ENCODE results near the gene IL2RA. TPM values are rescaled to one million over a fixed set of nuclear protein-coding genes. Genes with fewer than 3 reads are reported as not detected.
"Not testable (repeated sequence)": the region's sequence is repeated elsewhere in the genome, so short reads cannot be mapped to it uniquely, and the experiment has no call there.

The IL2RA gene
- total RNA-seq, 1 experiment from 2014 or later = not detected

- no peak overlapping the region for H3K18ac ChIP-seq (ENCODE audit: insufficient read length, low read depth, low read length)
- H3T11ph ChIP-seq (ENCODE audit: low read length) = no peak overlapping the region
- no peaks in the 10 kb centered on the region for H3K27me3 Mint-ChIP-seq (ENCODE audit: low read depth)
- H3K4me1 ChIP-seq (ENCODE audit: insufficient read depth, low read length) = no peaks in the 10 kb centered on the region
- no peak overlapping the region for H3K9ac ChIP-seq (ENCODE audit: extremely low read depth, insufficient read length, low read length)
- H3K23ac ChIP-seq (ENCODE audit: insufficient read length, low read depth, low read length) = no peak overlapping the region
- no peak overlapping the region for H3K4me2 ChIP-seq (ENCODE audit: insufficient read depth, insufficient read length, low read length)
- no peak for TF ChIP-seq CTCF (conservative IDR thresholded peaks at IDR 0.05)
- H4K91ac ChIP-seq (ENCODE audit: insufficient read length, low read depth, low read length) = no peak overlapping the region
- no peak overlapping the region for H2BK20ac ChIP-seq (ENCODE audit: low read depth, low read length, poor library complexity, severe bottlenecking)
- no peak overlapping the region for H3K14ac ChIP-seq (ENCODE audit: insufficient read depth, low read length)
- no peak overlapping the region for H3K27ac ChIP-seq (ENCODE audit: insufficient read length, low read depth, low read length)
- H3K79me2 ChIP-seq (ENCODE audit: insufficient read depth, low read length) = no peaks in the 10 kb centered on the region
- no peaks in the 10 kb centered on the region for H3K23me2 ChIP-seq (ENCODE audit: insufficient read length, low read depth, low read length, poor library complexity, severe bottlenecking)
- H2BK15ac ChIP-seq (ENCODE audit: low read depth, low read length) = no peak overlapping the region
- peaks cover 4 to 6% of the 10 kb centered on the region in 2 experiments for H3K4me1 Mint-ChIP-seq
- H4K5ac ChIP-seq (ENCODE audit: insufficient read length, low read depth, low read length) = no peak overlapping the region
- no peak overlapping the region for H3K56ac ChIP-seq (ENCODE audit: insufficient read length, low read depth, low read length)
- no CpG with 5 or more reads among the region's 3 CpGs for WGBS (ENCODE audit: extremely low coverage, insufficient read length, low lambda C conversion rate)
- no peak overlapping the region for H2AK5ac ChIP-seq (ENCODE audit: insufficient read length, low read length)
- H3K9me3 Mint-ChIP-seq = peaks cover 0 to 3% of the 10 kb centered on the region in 2 experiments; a peak in 3 of 5 replicates
- no peak overlapping the region for H3K27ac Mint-ChIP-seq
- no peak overlapping the region for H2AFZ ChIP-seq (ENCODE audit: low read length)
- H2BK12ac ChIP-seq (ENCODE audit: insufficient read length, low read depth, low read length) = no peak overlapping the region
- H2BK120ac ChIP-seq (ENCODE audit: low read depth, low read length, poor library complexity, severe bottlenecking) = no peak overlapping the region
- H3K27me3 ChIP-seq (ENCODE audit: insufficient read depth, low read length) = no peaks in the 10 kb centered on the region; the same call in none of the 2 replicates
- no peaks in the 10 kb centered on the region for H3K9me3 ChIP-seq (ENCODE audit: control insufficient read depth, low read depth, low read length)
- H2BK5ac ChIP-seq (ENCODE audit: insufficient read length, low read length) = no peak overlapping the region
- no peak overlapping the region for H3K4ac ChIP-seq (ENCODE audit: low read depth, low read length)
- H4K8ac ChIP-seq (replicated peaks; ENCODE audit: insufficient read length, low read depth, low read length) = no peak overlapping the region
- no peaks in the 10 kb centered on the region for H3K79me1 ChIP-seq (ENCODE audit: insufficient read depth, low read depth, low read length, poor library complexity, severe bottlenecking)
- no peak for DNase-seq
- no peaks in the 10 kb centered on the region; a peak in 1 of 7 replicates for H3K36me3 Mint-ChIP-seq (ENCODE audit: insufficient read depth in 1 of 3, low read depth in 3 of 3)
- H4K20me1 ChIP-seq (ENCODE audit: control insufficient read depth, insufficient read depth, insufficient read length) = no peaks in the 10 kb centered on the region
- no peak overlapping the region for H3K4me3 Mint-ChIP-seq
These were observed 3.2 kb upstream of the IL2RA start for GRCh38 chr10:6065406-6065805.

GRCh38 chr10:6064726-6065125 is 2.6 kb upstream of the IL2RA start:
- not testable (repeated sequence) for H3K9me3 Mint-ChIP-seq

More at GRCh38 chr10:6064726-6065125, 2.6 kb upstream of the IL2RA start:
- not testable (repeated sequence) for H3K27ac Mint-ChIP-seq; H3K4me3 Mint-ChIP-seq; H4K8ac ChIP-seq (replicated peaks; ENCODE audit: insufficient read length, low read depth, low read length); H3K4me1 ChIP-seq (ENCODE audit: insufficient read depth, low read length); H3K56ac ChIP-seq (ENCODE audit: insufficient read length, low read depth, low read length); H3K36me3 Mint-ChIP-seq (ENCODE audit: insufficient read depth in 1 of 3, low read depth in 3 of 3); DNase-seq; H2BK15ac ChIP-seq (ENCODE audit: low read depth, low read length); H4K91ac ChIP-seq (ENCODE audit: insufficient read length, low read depth, low read length); H3K4me2 ChIP-seq (ENCODE audit: insufficient read depth, insufficient read length, low read length); H4K5ac ChIP-seq (ENCODE audit: insufficient read length, low read depth, low read length); H3K27me3 ChIP-seq (ENCODE audit: insufficient read depth, low read length); H3K23ac ChIP-seq (ENCODE audit: insufficient read length, low read depth, low read length); H3K4me1 Mint-ChIP-seq; H2BK5ac ChIP-seq (ENCODE audit: insufficient read length, low read length); H3K79me2 ChIP-seq (ENCODE audit: insufficient read depth, low read length); H4K20me1 ChIP-seq (ENCODE audit: control insufficient read depth, insufficient read depth, insufficient read length); H3K9ac ChIP-seq (ENCODE audit: extremely low read depth, insufficient read length, low read length); H3K14ac ChIP-seq (ENCODE audit: insufficient read depth, low read length); H3K18ac ChIP-seq (ENCODE audit: insufficient read length, low read depth, low read length); H3K27ac ChIP-seq (ENCODE audit: insufficient read length, low read depth, low read length); H3K79me1 ChIP-seq (ENCODE audit: insufficient read depth, low read depth, low read length, poor library complexity, severe bottlenecking); H3K23me2 ChIP-seq (ENCODE audit: insufficient read length, low read depth, low read length, poor library complexity, severe bottlenecking); H2AFZ ChIP-seq (ENCODE audit: low read length); H3K9me3 ChIP-seq (ENCODE audit: control insufficient read depth, low read depth, low read length); H3K4ac ChIP-seq (ENCODE audit: low read depth, low read length); H2BK120ac ChIP-seq (ENCODE audit: low read depth, low read length, poor library complexity, severe bottlenecking); H2AK5ac ChIP-seq (ENCODE audit: insufficient read length, low read length); H3K27me3 Mint-ChIP-seq (ENCODE audit: low read depth); H3T11ph ChIP-seq (ENCODE audit: low read length); H2BK20ac ChIP-seq (ENCODE audit: low read depth, low read length, poor library complexity, severe bottlenecking); H2BK12ac ChIP-seq (ENCODE audit: insufficient read length, low read depth, low read length)
- WGBS (ENCODE audit: extremely low coverage, insufficient read length, low lambda C conversion rate) = no CpG with 5 or more reads among the region's 3 CpGs

Measured in H9 (cell line).